Activated gamma-delta T cell treated with anti-CD3 and anti-CD28 coated beads, Interleukin-2, amount 50 U/mL, for 16 hours (primary cell): ENCODE measurements around the gene SPANXN4.

Source experiments
- DNase-seq: peaks from one replicate; pipeline ENCODE4 v3.0.0-alpha.2; 2020; ENCODE audit warnings: low read depth

Gene SPANXN4, protein sequence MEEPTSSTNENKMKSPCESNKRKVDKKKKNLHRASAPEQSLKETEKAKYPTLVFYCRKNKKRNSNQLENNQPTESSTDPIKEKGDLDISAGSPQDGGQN

DNA sequence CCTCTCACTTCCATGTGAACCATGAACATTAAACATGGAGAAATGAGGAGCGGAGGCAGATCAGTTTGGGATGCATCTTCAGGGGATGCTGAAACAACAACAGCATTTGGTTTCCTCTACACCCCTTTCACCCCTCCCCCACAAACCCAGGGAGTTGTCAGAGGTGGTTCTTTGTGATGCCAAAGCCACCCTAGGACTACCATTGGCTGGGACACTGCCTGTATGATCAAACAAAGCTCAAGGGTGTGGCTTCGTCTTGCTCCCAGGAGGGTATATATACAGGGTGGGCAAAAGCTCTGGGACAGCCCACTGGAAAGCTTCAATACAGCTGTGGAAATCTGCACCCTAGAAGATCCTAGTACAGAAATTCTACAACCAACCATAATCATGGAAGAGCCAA is at the start of gene SPANXN4:
SPANXN4 (plus strand) TSS at position 301 of the 400 bp plus-strand sequence; CDS start at position 388, 87 bp downstream.
- no peak for DNase-seq

DNA sequence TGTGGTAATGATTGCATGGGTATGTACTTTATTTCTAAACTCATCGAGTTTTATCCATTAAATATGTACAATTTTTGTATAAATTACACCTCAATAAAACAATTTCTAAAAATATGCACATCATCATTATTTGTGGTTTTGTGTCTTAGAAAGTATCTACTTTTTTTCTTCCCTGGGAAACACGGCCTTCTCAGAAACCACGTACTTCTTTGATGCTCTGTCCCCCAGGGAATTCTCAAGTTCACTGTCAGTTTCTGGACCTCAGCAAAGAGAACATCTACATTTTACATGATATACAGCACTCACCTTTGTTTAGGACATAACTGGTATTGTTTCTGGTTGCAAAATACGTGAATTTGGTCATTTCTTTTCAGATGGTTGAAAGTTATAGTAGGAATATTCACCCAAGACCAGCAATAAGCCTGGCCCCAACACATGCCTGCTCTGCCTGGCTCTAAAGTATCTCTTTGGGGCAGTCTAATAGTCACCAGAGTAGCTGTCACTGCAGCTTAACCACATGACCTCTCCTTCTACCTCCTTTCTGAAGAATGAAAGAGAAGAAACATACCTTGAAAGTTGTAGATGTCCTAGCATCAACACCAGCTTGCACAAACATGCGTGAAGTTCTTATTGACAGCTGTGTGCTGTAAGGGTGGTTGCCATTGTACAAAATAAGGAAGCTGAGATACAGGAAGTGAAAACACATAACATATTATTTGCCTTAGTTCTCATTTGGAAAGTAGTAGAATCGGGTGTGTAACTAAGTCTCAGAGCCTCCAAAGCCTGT is 48.4 kb upstream of the SPANXN4 start:
- no peak for DNase-seq

DNA sequence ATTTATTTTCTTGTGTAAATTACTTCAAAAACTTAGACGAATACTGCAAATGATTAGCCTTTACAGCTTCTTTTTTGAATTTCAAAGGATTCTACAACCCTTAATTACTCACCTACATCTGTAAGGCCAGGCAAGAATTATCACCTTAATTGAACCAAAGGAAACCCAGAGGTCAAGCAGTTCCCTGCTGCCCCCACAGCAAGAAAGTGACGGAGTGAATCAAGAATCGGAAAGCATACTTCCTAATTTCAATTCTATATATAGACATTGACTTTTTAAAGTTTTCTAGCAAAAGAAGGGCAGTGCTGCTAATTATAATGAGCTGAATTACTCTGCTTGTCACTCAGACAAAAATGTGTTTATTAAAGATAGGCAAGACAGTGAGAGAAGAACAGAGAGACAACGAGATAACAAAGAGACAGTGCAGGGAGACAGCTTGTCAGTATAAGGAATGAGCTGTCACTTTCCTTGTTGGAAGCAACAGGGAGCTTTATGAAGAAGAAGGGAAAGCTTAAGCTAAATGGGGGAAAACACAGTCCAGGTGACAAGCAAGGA is 47.5 kb upstream of the SPANXN4 start:
- DNase-seq = no peak

DNA sequence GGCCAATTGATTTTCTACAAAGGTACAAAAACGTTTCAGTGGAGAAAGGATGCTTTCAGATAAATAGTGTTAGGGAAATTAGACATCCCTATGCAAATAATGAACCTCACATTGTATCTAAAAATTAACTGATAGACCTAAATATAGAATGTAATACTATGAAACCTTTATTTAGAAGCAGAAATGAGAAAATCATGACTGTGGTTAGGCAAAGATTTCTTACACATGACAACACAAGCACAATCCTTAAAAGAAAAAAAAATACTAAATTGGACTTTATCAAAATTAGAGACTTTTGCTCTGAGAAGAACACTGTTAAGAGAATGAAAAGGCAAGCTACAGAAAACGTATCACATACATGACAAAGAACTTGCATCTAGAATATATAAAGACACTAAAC is 43.0 kb upstream of the SPANXN4 start:
- DNase-seq = no peak

DNA sequence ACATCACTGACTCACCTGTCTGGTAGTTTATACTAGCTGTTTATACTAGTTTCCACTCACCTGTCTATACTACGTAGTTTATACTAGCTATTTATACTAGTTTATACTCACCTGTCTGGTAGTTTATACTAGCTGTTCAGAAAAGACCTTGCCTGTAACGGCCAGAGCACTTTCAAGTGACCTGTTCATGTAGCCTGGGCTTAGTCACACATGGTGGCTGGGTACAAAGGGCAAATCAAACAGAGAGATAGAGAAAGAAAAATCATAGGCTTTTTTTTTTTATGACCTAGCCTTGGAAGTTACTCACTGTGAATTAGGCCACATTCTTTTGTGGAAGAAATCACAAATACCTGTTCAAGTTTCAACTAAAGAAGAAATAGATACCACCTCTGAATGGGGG is 30.7 kb upstream of the SPANXN4 start:
- no peak for DNase-seq

DNA sequence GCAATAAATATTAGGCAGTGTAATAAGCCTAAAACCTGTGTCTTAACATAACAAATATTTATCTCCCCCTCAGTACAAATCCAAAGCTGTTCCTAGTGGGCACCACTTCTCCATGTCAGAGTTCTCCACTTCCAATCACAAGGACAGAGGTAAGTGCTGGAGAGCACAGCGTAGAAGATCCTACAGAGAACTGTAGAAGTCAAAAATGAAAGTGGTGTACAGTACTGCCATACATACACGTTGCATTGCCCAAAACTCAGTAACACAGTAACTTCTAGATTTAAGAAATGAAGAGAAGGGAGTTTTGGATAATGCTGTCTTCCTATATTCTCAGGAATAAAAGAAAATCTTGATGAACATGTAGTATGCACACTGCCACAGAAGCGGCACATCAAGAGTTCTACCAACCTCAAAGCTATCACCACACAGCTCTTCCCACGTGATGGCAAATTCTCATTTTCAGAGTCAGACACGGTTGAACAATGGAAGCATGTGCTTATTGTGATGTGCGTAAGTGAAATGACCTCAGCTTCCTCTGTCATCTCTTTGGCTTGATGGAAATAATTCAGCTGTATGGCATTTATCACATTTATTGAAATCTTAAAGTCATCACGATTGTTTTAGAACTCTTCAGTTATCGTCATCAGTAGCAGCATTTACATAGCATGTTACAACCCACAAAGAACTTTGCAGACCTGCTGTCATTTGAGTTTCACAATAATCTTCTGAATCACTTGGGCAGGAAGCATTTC is 27.1 kb upstream of the SPANXN4 start:
- no peak for DNase-seq

DNA sequence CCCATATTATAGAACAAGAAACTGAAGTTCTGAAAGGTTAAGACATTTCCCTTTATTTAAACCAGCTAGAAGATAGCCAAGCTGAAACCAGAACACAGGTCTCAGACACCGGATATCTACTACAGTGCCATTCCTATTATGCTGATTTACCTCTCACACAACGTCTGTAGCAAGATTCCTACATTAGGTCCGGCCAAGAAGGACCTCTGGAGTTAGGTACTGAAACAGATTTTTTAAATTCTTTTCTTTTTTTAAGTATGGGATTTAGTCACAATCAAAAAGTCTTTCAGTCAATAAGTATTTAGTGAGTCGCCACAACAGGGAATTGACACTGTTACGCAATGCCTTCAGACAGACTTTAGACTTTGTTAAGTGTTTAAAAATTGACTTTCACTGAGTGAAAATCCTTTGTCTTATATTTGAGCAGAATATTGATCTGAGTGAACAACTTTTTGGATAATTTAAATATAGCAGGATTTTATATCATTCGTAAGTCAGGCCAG is 26.5 kb upstream of the SPANXN4 start:
- DNase-seq = no peak

DNA sequence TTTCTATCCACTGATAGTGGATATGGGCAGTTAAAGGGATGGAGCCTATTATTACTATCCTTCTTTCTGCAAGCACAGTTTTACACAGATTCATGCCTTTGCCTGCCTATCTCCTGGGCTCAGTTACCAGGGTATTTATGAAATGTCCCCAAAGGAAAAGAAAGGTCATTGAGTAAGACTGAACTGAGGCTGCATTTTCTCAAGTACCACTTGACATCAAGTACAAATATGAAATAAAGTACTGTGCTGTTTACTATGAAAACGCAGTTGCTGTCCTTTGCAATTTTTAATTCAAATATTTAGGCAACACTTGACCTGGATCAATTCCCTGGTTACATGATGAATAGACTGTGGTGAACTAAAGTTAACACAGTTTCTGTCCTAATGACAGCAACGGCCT is 23.5 kb upstream of the SPANXN4 start:
- DNase-seq = no peak

DNA sequence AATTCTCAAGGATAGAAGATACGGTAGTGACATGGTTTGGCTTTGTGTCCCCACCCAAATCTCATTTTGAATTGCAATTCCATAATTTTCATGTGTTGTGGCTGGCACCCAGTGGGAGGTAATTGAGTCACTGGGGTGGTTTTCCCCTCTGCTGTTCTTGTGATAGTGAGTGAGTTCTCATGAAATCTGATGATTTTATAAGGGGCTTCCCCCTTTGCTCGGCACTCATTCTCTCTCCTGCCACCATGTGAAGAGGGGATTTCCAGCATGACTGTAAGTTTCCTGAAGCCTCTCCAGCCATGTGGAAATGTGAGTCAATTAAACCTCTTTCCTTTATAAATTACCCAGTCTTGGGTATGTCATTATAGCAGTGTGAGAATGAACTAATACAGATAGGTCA is 8.5 kb upstream of the SPANXN4 start:
- no peak for DNase-seq

DNA sequence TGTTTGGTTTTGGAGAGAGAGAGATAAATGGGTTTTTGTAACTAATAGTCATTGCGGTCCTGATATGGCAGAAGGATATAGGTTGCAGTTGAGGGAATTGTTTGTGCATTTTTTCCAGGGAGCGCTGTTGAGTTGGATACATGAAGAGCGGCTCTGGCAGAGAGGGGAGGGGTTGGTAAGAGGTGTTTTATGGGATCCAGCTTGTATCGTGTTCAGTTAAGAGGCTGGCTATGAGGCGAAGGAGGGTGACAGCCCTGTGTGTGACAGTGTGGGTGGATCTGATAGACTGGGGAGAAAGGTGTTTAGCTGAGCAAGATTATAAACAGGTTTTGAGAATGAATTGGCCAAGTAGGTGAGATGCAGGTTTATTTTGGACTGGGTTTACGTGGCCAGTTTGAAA is 1.5 kb downstream of the SPANXN4 start:
- no peak for DNase-seq

DNA sequence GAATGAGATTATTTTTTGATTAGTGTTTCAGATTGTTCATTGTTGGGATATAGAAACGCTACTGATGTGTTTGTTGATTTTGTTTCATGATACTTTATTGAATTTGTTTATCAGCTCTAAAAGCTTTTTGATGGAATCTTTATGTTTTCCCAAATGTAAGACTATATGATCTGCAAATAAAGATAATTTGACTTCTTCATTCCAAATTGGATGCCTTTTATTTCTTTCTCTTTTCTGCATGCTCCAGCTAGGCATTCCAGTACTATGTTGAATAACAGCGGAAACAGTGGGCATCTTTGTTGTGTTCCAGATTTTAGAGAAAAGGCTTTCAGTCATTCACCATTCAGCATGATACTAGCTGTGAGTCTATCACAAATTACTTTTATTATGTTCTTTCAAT is 21.8 kb downstream of the SPANXN4 start:
- DNase-seq = no peak

DNA sequence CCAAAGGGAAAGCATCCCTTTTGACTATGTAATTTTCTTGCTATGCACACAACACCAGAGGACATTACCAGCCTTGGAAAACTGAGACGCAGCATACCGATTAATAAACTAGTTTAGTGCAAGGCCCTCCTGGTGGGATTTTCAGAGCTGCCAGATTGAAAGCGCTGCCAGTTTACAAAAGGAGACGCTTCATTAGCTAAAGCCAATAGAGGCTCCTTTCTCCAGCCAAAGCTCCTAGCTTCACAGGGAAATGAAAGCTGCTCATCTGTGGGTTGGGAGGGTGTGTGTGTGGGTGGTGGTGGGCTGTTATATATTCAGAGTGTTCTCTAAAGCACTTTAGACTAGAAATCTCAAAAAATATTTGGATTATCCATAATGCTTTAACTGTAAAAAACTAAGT is 32.4 kb downstream of the SPANXN4 start:
- no peak for DNase-seq

DNA sequence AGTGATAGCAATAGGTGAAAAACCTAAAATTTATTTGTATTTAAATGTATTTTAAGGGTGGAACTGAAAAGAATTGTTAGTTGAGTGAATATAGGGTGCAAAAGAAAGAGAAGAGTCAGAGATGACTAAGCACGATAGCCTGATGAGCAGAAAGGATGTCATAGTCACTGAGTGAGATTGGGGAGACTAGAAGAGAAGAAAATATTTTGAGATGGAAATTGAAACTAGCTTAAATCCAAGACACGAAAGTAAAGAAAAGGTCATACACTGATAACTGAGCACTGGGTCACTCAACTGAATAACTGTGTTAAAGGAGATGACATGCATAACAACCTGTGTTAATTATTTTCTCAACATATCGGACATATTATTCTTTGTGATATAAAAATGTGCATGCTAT is 55.5 kb downstream of the SPANXN4 start:
- no peak for DNase-seq

DNA sequence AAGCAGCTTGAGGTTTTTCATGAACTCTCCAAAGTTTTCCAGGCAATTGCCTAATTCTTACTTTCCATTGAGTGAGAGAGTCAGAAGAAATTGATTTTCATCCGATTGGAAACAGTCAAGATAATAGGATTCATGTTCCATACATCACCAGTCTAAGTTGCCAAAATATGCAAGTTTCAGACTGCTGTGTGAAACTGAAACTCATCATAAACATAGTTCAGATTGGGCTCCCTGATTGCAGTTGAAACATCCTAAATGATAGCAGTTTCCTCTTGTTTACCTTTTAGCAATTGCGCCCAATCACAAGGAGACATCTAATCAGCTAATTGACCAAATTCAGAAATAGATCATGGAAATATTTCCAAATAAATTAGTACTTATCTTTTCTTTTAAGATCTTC is 56.8 kb downstream of the SPANXN4 start:
- DNase-seq = no peak
